Left lung (tissue), 10 donors: Measurements from ENCODE around the gene ALX4. TPM values are rescaled to one million over a fixed set of nuclear protein-coding genes. Genes with fewer than 3 reads are reported as not detected.

Source experiments
- ATAC-seq: fragments of 200-7000 bp; cut with Tn5 transposase; one replicate; pipeline ENCODE4 v1.9.1; 2020; ENCODE audit warnings: moderate library complexity
- DNase-seq, 4 donors: peaks; one replicate each; pipeline ENCODE4 v3.0.0-alpha.2; 2013 to 2020
- H3K27ac ChIP-seq, 2 donors: fragments of 200-600 bp; sonication (generic) in 1 of 2; one replicate each; pipeline versions ENCODE4 v1.5.0 to v1.8.0; 2020 to 2021
- H3K27me3 ChIP-seq, 2 donors: fragments of 200-600 bp; sonication (generic) in 1 of 2; one replicate each; pipeline versions ENCODE4 v1.5.0 to v1.8.0; 2020 to 2021
- H3K36me3 ChIP-seq, 2 donors: fragments of 200-600 bp; sonication (generic) in 1 of 2; one replicate each; pipeline versions ENCODE4 v1.5.0 to v1.8.0; 2020 to 2021
- H3K4me1 ChIP-seq, 2 donors: fragments of 200-600 bp; one replicate each; pipeline ENCODE4 v1.8.0; 2021
- H3K4me3 ChIP-seq, 2 donors: fragments of 200-600 bp; sonication (generic) in 1 of 2; one replicate each; pipeline versions ENCODE4 v1.5.0 to v1.8.0; 2020 to 2021; ENCODE audit warnings: mild to moderate bottlenecking in 1 of 2
- H3K9me3 ChIP-seq, 2 donors: fragments of 200-600 bp; sonication (generic) in 1 of 2; one replicate each; pipeline versions ENCODE4 v1.5.0 to v1.8.0; 2020 to 2021
- intact Hi-C, 2 donors: fragments of 100-400 bp; cut with DNase I; formaldehyde crosslinking; loops; one replicate each; pipeline versions ENCODE4 v1.11.2 to v1.14.2; 2022
- polyA plus RNA-seq, 6 donors: library from polyadenylated mRNA; unstranded; fragments of 120-200 nt; gene quantifications; one replicate each; pipeline ENCODE4 v1.2.1, GENCODE V29; 2013; ENCODE audit not compliant: insufficient read length in 6 of 6
- total RNA-seq, 2 donors: library from RNA; stranded (reverse); fragmentation: NEBNext Ultra II Directional; extraction: Animal tissue kit (Norgen Biotek cat#: 25700); gene quantifications; one replicate each; pipeline ENCODE4 v1.2.1, GENCODE V29; 2021
- TF ChIP-seq, protein P1 (sequence below), 2 donors: fragments of 200-600 bp; sonication (generic) in 1 of 2; IDR thresholded peaks; one replicate each; pipeline versions ENCODE4 v1.5.0 to v1.8.0; 2021; ENCODE audit warnings: antibody characterized with exemption in 2 of 2
- donor health status: DM: no; HTN: yes; CAD: no.
- donor health status: DM: no; HTN: no; CAD: no.

ALX4 gene
- total and polyA plus RNA-seq, 8 donors, result 0.07 to 0.13 (median 0.10) TPM; not detected in 2

DNA sequence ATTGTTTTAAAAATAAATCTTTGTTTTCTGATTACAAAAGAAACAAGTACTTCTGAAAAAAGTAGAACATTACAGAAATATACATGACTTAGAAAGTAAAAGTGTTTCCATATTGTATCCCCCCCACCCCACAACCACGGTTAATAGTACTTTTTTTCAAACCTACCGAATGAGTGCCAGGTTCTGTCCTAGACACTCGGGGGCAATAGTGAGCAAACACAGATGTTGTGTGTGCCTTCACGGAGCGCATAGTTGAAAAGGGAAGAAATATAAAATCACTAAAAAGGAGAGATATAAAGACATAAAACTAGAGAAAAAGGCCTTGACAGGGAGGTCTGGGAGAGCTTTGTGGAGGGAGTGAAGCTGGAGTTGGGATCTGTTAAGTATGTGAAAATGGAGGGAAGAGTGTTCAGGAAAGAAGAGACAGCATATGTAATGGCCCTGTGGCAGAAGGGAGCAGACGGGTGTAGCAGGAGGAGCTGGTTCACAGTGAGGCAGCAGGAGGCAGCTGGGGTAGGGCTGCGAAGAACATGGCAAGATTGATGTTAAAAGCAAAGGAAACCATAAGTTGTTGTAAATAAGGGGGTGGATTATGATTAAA lies 42.1 kb upstream of the ALX4 start:
- no peak for ATAC-seq
- Histone ChIP-seq H3K9me3 (no peaks in the 10 kb centered on the region), H3K4me1 (no peaks in the 10 kb centered on the region), H3K27me3 (peaks cover 0 to 10% of the 10 kb centered on the region in 2 donors), H3K36me3 (no peaks in the 10 kb centered on the region), H3K4me3 (no peak overlapping the region), H3K27ac (no peak overlapping the region)
- no peak for DNase-seq
- TF ChIP-seq, protein P1, sequence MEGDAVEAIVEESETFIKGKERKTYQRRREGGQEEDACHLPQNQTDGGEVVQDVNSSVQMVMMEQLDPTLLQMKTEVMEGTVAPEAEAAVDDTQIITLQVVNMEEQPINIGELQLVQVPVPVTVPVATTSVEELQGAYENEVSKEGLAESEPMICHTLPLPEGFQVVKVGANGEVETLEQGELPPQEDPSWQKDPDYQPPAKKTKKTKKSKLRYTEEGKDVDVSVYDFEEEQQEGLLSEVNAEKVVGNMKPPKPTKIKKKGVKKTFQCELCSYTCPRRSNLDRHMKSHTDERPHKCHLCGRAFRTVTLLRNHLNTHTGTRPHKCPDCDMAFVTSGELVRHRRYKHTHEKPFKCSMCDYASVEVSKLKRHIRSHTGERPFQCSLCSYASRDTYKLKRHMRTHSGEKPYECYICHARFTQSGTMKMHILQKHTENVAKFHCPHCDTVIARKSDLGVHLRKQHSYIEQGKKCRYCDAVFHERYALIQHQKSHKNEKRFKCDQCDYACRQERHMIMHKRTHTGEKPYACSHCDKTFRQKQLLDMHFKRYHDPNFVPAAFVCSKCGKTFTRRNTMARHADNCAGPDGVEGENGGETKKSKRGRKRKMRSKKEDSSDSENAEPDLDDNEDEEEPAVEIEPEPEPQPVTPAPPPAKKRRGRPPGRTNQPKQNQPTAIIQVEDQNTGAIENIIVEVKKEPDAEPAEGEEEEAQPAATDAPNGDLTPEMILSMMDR (IDR thresholded peaks at IDR 0.05), result no peak
- intact Hi-C loops, result no loop called here

DNA sequence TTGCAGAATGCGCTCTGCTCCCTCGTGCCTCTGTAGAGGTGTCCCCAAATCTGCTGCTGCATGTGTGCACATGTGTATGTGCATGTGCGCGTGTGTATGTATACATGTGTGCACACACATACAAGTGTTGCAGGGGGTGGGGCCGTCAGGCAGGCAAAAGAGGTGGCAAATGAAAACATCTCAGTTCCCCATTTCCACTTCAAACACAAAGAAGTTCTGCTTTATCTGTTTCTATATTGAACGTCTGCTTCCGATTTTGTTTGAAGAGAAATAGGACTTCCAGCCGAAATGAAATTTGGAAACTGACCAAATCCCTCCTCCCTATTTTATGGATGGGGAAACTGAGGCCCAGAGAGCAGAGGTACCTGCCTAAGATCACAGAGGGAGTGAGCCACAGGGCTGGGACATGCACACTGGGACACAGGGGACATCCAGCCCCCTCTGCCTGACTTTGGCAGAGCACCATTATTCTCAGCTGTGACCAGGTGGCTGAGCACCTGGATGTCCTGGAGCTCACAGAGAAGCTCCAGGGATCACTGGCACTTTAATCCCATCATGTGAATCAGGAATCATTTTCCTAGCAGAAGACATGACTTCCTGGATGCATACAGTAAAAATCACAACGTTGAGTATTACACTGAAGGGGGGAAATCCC lies 41.2 kb upstream of the ALX4 start:
- no peak for DNase-seq
- no peak overlapping the region for H3K4me3 ChIP-seq
- H3K9me3 ChIP-seq, result no peaks in the 10 kb centered on the region
- TF ChIP-seq, protein P1 (IDR thresholded peaks at IDR 0.05), result no peak
- no peaks in the 10 kb centered on the region for H3K4me1 ChIP-seq
- intact Hi-C loops, result no loop called here
- no peaks in the 10 kb centered on the region for H3K36me3 ChIP-seq
- peaks cover 0 to 11% of the 10 kb centered on the region in 2 donors for H3K27me3 ChIP-seq
- H3K27ac ChIP-seq, result no peak overlapping the region
- no peak for ATAC-seq

DNA sequence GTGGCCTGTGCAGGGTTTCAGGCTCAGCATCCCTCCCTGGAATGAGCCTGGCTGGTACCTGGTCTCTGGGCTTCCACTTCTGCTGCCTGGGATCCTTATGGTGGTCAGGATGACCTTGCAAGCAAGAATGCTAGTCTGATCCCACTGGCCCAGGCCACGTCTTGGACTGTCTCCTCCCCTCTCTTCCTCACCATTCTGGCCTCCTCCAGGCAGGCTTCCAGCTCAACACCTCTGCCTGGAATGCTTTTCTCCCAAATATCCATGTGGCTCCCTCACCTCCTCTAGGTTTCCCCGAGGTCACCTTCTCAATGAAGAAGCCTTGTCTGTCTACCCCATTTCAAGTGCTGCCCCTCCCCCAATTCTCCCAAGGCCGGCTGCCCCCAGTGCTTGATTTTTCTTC lies 39.4 kb upstream of the ALX4 start:
- no peak overlapping the region for H3K4me3 ChIP-seq
- no peaks in the 10 kb centered on the region for H3K9me3 ChIP-seq
- H3K27me3 ChIP-seq, result peaks cover 0 to 15% of the 10 kb centered on the region in 2 donors
- H3K27ac ChIP-seq, result no peak overlapping the region
- ATAC-seq (no peak), DNase-seq (no peak)
- H3K4me1 ChIP-seq, result no peaks in the 10 kb centered on the region
- TF ChIP-seq, protein P1 (IDR thresholded peaks at IDR 0.05), result no peak
- no peaks in the 10 kb centered on the region for H3K36me3 ChIP-seq
- intact Hi-C loops, result no loop called here

DNA sequence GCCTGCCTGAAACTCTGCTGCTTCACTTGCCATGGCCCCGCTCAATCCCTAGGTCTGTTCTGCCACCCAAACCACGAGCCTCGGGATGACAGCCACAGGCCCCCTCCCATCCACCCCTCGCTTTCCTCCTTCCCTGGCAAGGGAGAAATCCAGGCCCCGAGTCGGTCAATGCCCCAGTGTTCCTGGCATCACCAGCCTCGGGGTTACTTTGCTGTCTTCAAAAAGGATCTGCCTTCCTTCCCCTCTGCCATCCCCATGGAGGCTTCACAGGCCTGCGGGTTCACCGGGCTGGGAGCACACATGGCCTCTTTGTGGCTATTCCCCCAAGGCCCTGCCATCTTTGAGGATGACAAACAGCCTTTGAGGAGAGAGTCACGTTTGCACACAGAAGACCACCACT lies 38.8 kb upstream of the ALX4 start:
- H3K27me3 ChIP-seq, result peaks cover 0 to 16% of the 10 kb centered on the region in 2 donors
- intact Hi-C loops, result no loop called here
- no peaks in the 10 kb centered on the region for H3K36me3 ChIP-seq
- H3K27ac ChIP-seq, result no peak overlapping the region
- no peaks in the 10 kb centered on the region for H3K9me3 ChIP-seq
- ATAC-seq (no peak), DNase-seq (no peak)
- H3K4me3 ChIP-seq, result no peak overlapping the region
- TF ChIP-seq, protein P1 (IDR thresholded peaks at IDR 0.05), result no peak
- no peaks in the 10 kb centered on the region for H3K4me1 ChIP-seq

DNA sequence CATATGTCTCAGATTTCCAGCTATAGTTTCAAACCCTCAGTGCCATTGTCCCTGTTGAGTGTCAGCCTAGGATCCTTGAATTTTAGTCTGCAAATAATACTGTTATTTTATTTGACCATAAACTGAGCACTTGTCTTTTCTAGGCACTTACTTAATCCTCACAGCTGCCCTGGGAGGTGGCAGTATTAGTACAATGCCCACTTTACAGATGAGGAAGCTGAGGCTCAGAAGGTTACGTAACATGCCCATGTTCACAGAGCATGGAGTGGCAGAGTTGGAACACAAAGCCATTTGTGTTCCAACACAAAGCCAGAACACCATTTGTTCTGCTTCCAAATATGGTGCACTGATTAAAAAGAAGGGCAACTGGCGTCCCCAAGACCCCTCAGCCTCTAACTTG lies 38.2 kb upstream of the ALX4 start:
- Histone ChIP-seq H3K27me3 (peaks cover 0 to 16% of the 10 kb centered on the region in 2 donors), H3K4me3 (no peak overlapping the region), H3K4me1 (no peaks in the 10 kb centered on the region), H3K36me3 (no peaks in the 10 kb centered on the region), H3K9me3 (no peaks in the 10 kb centered on the region), H3K27ac (no peak overlapping the region)
- DNase-seq (no peak), ATAC-seq (no peak)
- intact Hi-C loops, result no loop called here
- TF ChIP-seq, protein P1 (IDR thresholded peaks at IDR 0.05), result no peak
